Astrocyte (in vitro differentiated cells and primary cell): Measurements from ENCODE around the gene PACSIN1.

Experiments
- CTCF ChIP-seq: IDR thresholded peaks from 2 replicates; pipeline ENCODE4 v1.5.1; 2011; ENCODE audit warnings: low read depth, mild to moderate bottlenecking, inconsistent platforms, low read length, moderate library complexity; ENCODE audit not compliant: insufficient read depth
- EZH2 ChIP-seq: IDR thresholded peaks from 2 replicates; pipeline ENCODE4 v1.6.1; 2012; ENCODE audit warnings: mild to moderate bottlenecking, low read length, inconsistent platforms; ENCODE audit not compliant: insufficient read depth

DNA sequence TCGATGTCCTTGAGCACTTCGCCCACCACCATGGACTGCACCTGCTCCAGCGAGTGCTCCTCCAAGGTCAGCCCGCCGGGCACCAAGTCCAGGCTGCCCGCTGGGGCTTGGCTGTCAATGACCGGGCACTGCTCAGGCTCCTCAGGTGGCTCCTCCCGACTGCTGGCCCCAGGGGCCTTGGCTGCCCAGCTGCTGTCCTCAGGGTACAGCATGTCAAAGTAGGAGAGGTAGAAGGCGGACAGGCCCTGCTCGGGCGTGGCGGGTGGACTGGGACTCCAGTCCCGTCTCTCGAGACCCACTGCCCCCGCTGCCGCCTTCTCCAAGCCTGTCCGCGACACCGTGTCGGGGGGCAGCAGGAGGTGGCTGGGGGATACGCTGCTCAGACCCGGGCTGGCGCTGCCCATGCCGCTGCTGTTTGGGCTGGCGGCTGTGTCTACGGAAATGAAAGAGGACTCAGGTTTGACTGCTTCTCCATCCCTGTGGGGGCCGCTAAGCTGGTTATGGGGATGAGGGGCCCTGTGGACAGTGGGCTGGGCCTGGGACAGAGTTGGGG lies 78.3 kb downstream of the PACSIN1 start:
- no peak for TF ChIP-seq CTCF
- TF ChIP-seq EZH2: no peak
